CD4-positive, alpha-beta T cell (primary cell): ENCODE measurements around the gene ARHGAP42. TPM values are rescaled to one million over a fixed set of nuclear protein-coding genes. Genes with fewer than 3 reads are reported as not detected.

Experiments used
- ATAC-seq: fragments of 200-7000 bp; cut with Tn5 transposase; one replicate; pipeline ENCODE4 v1.10.0; 2022; ENCODE audit warnings: mild to moderate bottlenecking; ENCODE audit not compliant: poor library complexity
- CTCF ChIA-PET: fragments of 350-600 bp; sonication (Branson Sonifier 250); formaldehyde crosslinking; loops from one replicate; lab custom pipeline; 2021; ENCODE audit warnings: antibody characterized with exemption, inconsistent platforms; lab: Charles Lee
- POLR2A ChIA-PET: fragments of 350-600 bp; sonication (Branson Sonifier 250); formaldehyde crosslinking; loops from one replicate; lab custom pipeline; 2021; ENCODE audit warnings: antibody characterized with exemption, inconsistent platforms; lab: Charles Lee
- DNase-seq, 14 experiments: peaks; one replicate each; pipeline ENCODE4 v3.0.0-alpha.2; 2013 to 2020; ENCODE audit warnings: mixed read lengths in 2 of 14
- H3K27ac ChIP-seq, 2 donors: one replicate each; pipeline versions ENCODE4 v1.5.1 to v1.7.0; 2013; ENCODE audit warnings: low read length in 2 of 2, low read depth in 1 of 2, mild to moderate bottlenecking in 1 of 2
- H3K27me3 ChIP-seq, 2 experiments: 1 replicate in 1 of 2; 2 replicates in 1 of 2; pipeline versions ENCODE4 v1.6.1 to v1.7.0; 2013; ENCODE audit warnings: low read length in 2 of 2, control low read depth in 1 of 2, mild to moderate bottlenecking in 1 of 2, moderate library complexity in 1 of 2; ENCODE audit not compliant: insufficient read depth in 2 of 2, control insufficient read depth in 1 of 2
- H3K36me3 ChIP-seq: one replicate; pipeline ENCODE4 v1.6.1; 2013; ENCODE audit warnings: low read length, control low read depth; ENCODE audit not compliant: insufficient read depth
- H3K4me1 ChIP-seq: one replicate; pipeline ENCODE4 v1.6.1; 2013; ENCODE audit warnings: low read length, control low read depth; ENCODE audit not compliant: insufficient read depth
- H3K4me3 ChIP-seq: one replicate; pipeline ENCODE4 v1.5.1; 2013; ENCODE audit warnings: mild to moderate bottlenecking, low read length, moderate library complexity
- H3K9me3 ChIP-seq, 2 experiments: 1 replicate in 1 of 2; 2 replicates in 1 of 2; pipeline versions ENCODE4 v1.6.1 to v1.7.0; 2013; ENCODE audit warnings: low read length in 2 of 2, mild to moderate bottlenecking in 2 of 2, control low read depth in 1 of 2, moderate library complexity in 1 of 2; ENCODE audit not compliant: control insufficient read depth in 1 of 2, insufficient read depth in 1 of 2
- H3K27ac Mint-ChIP-seq: one replicate; pipeline ENCODE4 v1.8.0; 2020; ENCODE audit warnings: mixed read lengths
- H3K27me3 Mint-ChIP-seq: one replicate; pipeline ENCODE4 v1.8.0; 2021; ENCODE audit warnings: mixed read lengths
- H3K36me3 Mint-ChIP-seq: one replicate; pipeline ENCODE4 v1.8.0; 2021; ENCODE audit warnings: low read depth, mixed read lengths
- H3K4me1 Mint-ChIP-seq: one replicate; pipeline ENCODE4 v1.8.0; 2021; ENCODE audit warnings: low read depth, mixed read lengths
- H3K4me3 Mint-ChIP-seq: one replicate; pipeline ENCODE4 v1.8.0; 2020; ENCODE audit warnings: mild to moderate bottlenecking, mixed read lengths
- H3K9me3 Mint-ChIP-seq: one replicate; pipeline ENCODE4 v1.8.0; 2020; ENCODE audit warnings: mixed read lengths
- CTCF ChIP-seq: fragments of 200-600 bp; IDR thresholded peaks from one replicate; pipeline ENCODE4 v1.8.0; 2022; ENCODE audit warnings: antibody characterized with exemption, mild to moderate bottlenecking
- intact Hi-C, 2 experiments: fragments of 100-400 bp; cut with DNase I in 1 of 2; cut with micrococcal nuclease in 1 of 2; formaldehyde crosslinking; loops; one replicate each; pipeline versions ENCODE4 v1.15.1 to v1.9.0; 2023 to 2025; cut with DNase I, micrococcal nuclease
- total RNA-seq, 174 experiments: library from RNA in 2 of 174; stranded (reverse) in 2 of 174; gene quantifications; one replicate each; pipeline ENCODE4 v1.2.3 and lab custom pipeline; 2021 to 2026

ARHGAP42 gene
- total RNA-seq, 2 experiments from 2014 or later, result not detected

GRCh38 chr11:100908746-100909145, 221.7 kb downstream of the ARHGAP42 start:
- ChIA-PET CTCF (no interaction called here), POLR2A (no interaction called here)
- Mint-ChIP-seq H3K4me3 (no peak overlapping the region), H3K36me3 (no peaks in the 10 kb centered on the region), H3K4me1 (no peaks in the 10 kb centered on the region), H3K27ac (no peak overlapping the region), H3K27me3 (no peaks in the 10 kb centered on the region), H3K9me3 (peaks cover 3% of the 10 kb centered on the region)
- Histone ChIP-seq H3K27me3 (no peaks in the 10 kb centered on the region), H3K27ac (no peak overlapping the region), H3K4me3 (no peak overlapping the region), H3K36me3 (no peaks in the 10 kb centered on the region), H3K4me1 (no peaks in the 10 kb centered on the region), H3K9me3 (peaks cover 0 to 3% of the 10 kb centered on the region in 2 experiments)
- DNase-seq (no peak), ATAC-seq (no peak)
- intact Hi-C loops, result no loop called here
- no peak for TF ChIP-seq CTCF

GRCh38 chr11:100910808-100911207, 223.7 kb downstream of the ARHGAP42 start:
- ATAC-seq (no peak), DNase-seq (no peak)
- Histone ChIP-seq H3K9me3 (no peaks in the 10 kb centered on the region), H3K27ac (no peak overlapping the region), H3K4me3 (no peak overlapping the region), H3K27me3 (no peaks in the 10 kb centered on the region), H3K36me3 (no peaks in the 10 kb centered on the region), H3K4me1 (no peaks in the 10 kb centered on the region)
- no peak for TF ChIP-seq CTCF
- ChIA-PET CTCF (no interaction called here), POLR2A (no interaction called here)
- Mint-ChIP-seq H3K27ac (no peak overlapping the region), H3K4me3 (no peak overlapping the region), H3K4me1 (no peaks in the 10 kb centered on the region), H3K9me3 (peaks cover 3% of the 10 kb centered on the region), H3K27me3 (no peaks in the 10 kb centered on the region), H3K36me3 (no peaks in the 10 kb centered on the region)
- intact Hi-C loops, result no loop called here

- no peak for TF ChIP-seq CTCF
- H3K27ac Mint-ChIP-seq, result no peak overlapping the region
- no peaks in the 10 kb centered on the region for H3K36me3 Mint-ChIP-seq
- CTCF ChIA-PET, result no interaction called here
- DNase-seq, result no peak
- intact Hi-C loops, result no loop called here
- no peaks in the 10 kb centered on the region for H3K4me1 Mint-ChIP-seq
- no peak overlapping the region for H3K27ac ChIP-seq
- no peak overlapping the region for H3K4me3 ChIP-seq
- H3K4me1 ChIP-seq, result no peaks in the 10 kb centered on the region
- no peaks in the 10 kb centered on the region for H3K9me3 Mint-ChIP-seq
- ATAC-seq, result no peak
- H3K27me3 Mint-ChIP-seq, result no peaks in the 10 kb centered on the region
- H3K9me3 ChIP-seq, result no peaks in the 10 kb centered on the region
- H3K36me3 ChIP-seq, result no peaks in the 10 kb centered on the region
- no peaks in the 10 kb centered on the region for H3K27me3 ChIP-seq
- H3K4me3 Mint-ChIP-seq, result no peak overlapping the region
- POLR2A ChIA-PET, result no interaction called here
Measured at GRCh38 chr11:100914415-100915110, 227.5 kb downstream of the ARHGAP42 start.
